Measurements from ENCODE around the gene CRB1.
"Not testable (repeated sequence)": the region's sequence is repeated elsewhere in the genome, so short reads cannot be mapped to it uniquely, and the experiment has no call there.

Gene CRB1

GRCh38 chr1:197466813-197467212 is 198.8 kb downstream of the CRB1 start:
- DNase-seq, result no peak

- no peak for DNase-seq
Measured at GRCh38 chr1:197467881-197468280, 199.8 kb downstream of the CRB1 start.

GRCh38 chr1:197468543-197469175 is 200.6 kb downstream of the CRB1 start:
- no peak for DNase-seq

- DNase-seq, result no peak
Measured at GRCh38 chr1:197469620-197470210, 201.7 kb downstream of the CRB1 start.

GRCh38 chr1:197470330-197470729 is 202.3 kb downstream of the CRB1 start:
- no peak for DNase-seq

GRCh38 chr1:197471248-197471985 is 203.4 kb downstream of the CRB1 start:
- DNase-seq, result no peak

- no peak for DNase-seq
Measured at GRCh38 chr1:197472141-197472540, 204.1 kb downstream of the CRB1 start.

GRCh38 chr1:197480446-197480845 is 212.4 kb downstream of the CRB1 start:
- DNase-seq, result no peak

GRCh38 chr1:197481101-197481500 is 213.0 kb downstream of the CRB1 start:
- DNase-seq, result peak; percentile 27

GRCh38 chr1:197485790-197486189 is 217.7 kb downstream of the CRB1 start:
- no peak for DNase-seq

- DNase-seq, result no peak
Measured at GRCh38 chr1:197486946-197487345, 218.9 kb downstream of the CRB1 start.

- DNase-seq, result not testable (repeated sequence)
Measured at GRCh38 chr1:197491505-197491904, 223.5 kb downstream of the CRB1 start.

GRCh38 chr1:197496722-197497121 is 228.7 kb downstream of the CRB1 start:
- no peak for DNase-seq

- DNase-seq, result no peak
Measured at GRCh38 chr1:197510691-197511378, 242.8 kb downstream of the CRB1 start.

GRCh38 chr1:197515421-197515820 is 247.4 kb downstream of the CRB1 start:
- DNase-seq, result no peak

- DNase-seq, result no peak
Measured at GRCh38 chr1:197519741-197520334, 251.8 kb downstream of the CRB1 start.

GRCh38 chr1:197521118-197521739 is 253.2 kb downstream of the CRB1 start:
- no peak for DNase-seq

GRCh38 chr1:197526736-197527371 is 258.8 kb downstream of the CRB1 start:
- no peak for DNase-seq

All from CD4-positive, alpha-beta T cell treated with Interleukin-6 for 4 hours (primary cell).